Measurements from ENCODE around the gene MEI1.

DNA sequence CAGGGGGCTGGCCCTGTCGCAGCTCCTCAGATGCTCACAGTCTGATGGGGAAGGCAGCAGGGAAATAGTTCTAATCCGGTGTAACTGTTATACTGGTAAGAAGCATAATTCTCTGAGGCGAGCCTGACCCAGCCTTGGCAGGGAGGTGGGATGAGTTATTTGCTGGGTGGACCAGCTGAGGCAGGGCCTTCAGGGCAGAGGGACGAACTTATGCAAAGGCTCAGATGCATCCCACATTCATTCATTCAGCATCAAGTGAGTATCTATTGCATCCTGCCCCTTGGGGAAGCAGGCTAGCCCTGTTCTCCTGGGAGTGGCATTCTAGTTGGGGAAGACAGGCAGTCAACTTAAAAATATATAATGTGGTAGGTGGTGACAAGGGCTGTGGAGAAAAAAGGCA lies 120.0 kb downstream of the MEI1 start:
- TF ChIP-seq, protein P1, sequence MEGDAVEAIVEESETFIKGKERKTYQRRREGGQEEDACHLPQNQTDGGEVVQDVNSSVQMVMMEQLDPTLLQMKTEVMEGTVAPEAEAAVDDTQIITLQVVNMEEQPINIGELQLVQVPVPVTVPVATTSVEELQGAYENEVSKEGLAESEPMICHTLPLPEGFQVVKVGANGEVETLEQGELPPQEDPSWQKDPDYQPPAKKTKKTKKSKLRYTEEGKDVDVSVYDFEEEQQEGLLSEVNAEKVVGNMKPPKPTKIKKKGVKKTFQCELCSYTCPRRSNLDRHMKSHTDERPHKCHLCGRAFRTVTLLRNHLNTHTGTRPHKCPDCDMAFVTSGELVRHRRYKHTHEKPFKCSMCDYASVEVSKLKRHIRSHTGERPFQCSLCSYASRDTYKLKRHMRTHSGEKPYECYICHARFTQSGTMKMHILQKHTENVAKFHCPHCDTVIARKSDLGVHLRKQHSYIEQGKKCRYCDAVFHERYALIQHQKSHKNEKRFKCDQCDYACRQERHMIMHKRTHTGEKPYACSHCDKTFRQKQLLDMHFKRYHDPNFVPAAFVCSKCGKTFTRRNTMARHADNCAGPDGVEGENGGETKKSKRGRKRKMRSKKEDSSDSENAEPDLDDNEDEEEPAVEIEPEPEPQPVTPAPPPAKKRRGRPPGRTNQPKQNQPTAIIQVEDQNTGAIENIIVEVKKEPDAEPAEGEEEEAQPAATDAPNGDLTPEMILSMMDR (conservative IDR thresholded peaks at IDR 0.05): no peak
- no peak for TF ChIP-seq EZH2 (IDR thresholded peaks at IDR 0.05; ENCODE audit: low read depth)
